ENCODE measurements around the gene LYRM1.

- TF ChIP-seq POLR2A (IDR thresholded peaks at IDR 0.05) (no peak), CTCF (IDR thresholded peaks at IDR 0.05 in 4 of 5, conservative IDR thresholded peaks at IDR 0.05 in 1 of 5) (no peak)
Measured at GRCh38 chr16:20862162-20862960, 38.2 kb upstream of the LYRM1 start.
